H9 (cell line): Measurements from ENCODE around the gene LMX1B. TPM values are rescaled to one million over a fixed set of nuclear protein-coding genes. Genes with fewer than 3 reads are reported as not detected.
A peak's percentile ranks its signal among the peaks of the same experiment; 100 is the strongest.

Experiments used
- DNase-seq: peaks from one replicate; pipeline ENCODE4 v3.0.0-alpha.2; 2017
- H2AFZ ChIP-seq: one replicate; pipeline ENCODE4 v1.6.1; 2013; ENCODE audit warnings: mild to moderate bottlenecking, low read length, control low read depth, moderate library complexity
- H2AK5ac ChIP-seq: 2 replicates; pipeline ENCODE4 v1.6.1; 2013; ENCODE audit warnings: low read length, control low read depth, mixed read lengths; ENCODE audit not compliant: insufficient read length
- H2BK120ac ChIP-seq: one replicate; pipeline ENCODE4 v1.6.1; 2013; ENCODE audit warnings: low read depth, mild to moderate bottlenecking, low read length, control low read depth, inconsistent platforms; ENCODE audit not compliant: poor library complexity, severe bottlenecking
- H2BK12ac ChIP-seq: 2 replicates; pipeline ENCODE4 v1.6.1; 2013; ENCODE audit warnings: low read length, control low read depth, mixed read lengths, low read depth; ENCODE audit not compliant: insufficient read length
- H2BK15ac ChIP-seq: 2 replicates; pipeline ENCODE4 v1.6.1; 2013; ENCODE audit warnings: low read depth, low read length, control low read depth
- H2BK20ac ChIP-seq: one replicate; pipeline ENCODE4 v1.6.1; 2013; ENCODE audit warnings: low read depth, mild to moderate bottlenecking, low read length, control low read depth, inconsistent platforms; ENCODE audit not compliant: poor library complexity, severe bottlenecking
- H2BK5ac ChIP-seq: 2 replicates; pipeline ENCODE4 v1.6.1; 2013; ENCODE audit warnings: low read length, control low read depth, mixed read lengths; ENCODE audit not compliant: insufficient read length
- H3K14ac ChIP-seq: 2 replicates; pipeline ENCODE4 v1.6.1; 2013; ENCODE audit warnings: low read length, control low read depth; ENCODE audit not compliant: insufficient read depth
- H3K18ac ChIP-seq: 2 replicates; pipeline ENCODE4 v1.6.1; 2013; ENCODE audit warnings: low read depth, mild to moderate bottlenecking, mixed read lengths, low read length, control low read depth; ENCODE audit not compliant: insufficient read length
- H3K23ac ChIP-seq: 2 replicates; pipeline ENCODE4 v1.6.1; 2013; ENCODE audit warnings: low read length, control low read depth, mixed read lengths, low read depth; ENCODE audit not compliant: insufficient read length
- H3K23me2 ChIP-seq: 2 replicates; pipeline ENCODE4 v1.6.1; 2013; ENCODE audit warnings: low read depth, mild to moderate bottlenecking, mixed read lengths, low read length, control low read depth; ENCODE audit not compliant: insufficient read length, poor library complexity, severe bottlenecking
- H3K27ac ChIP-seq: 2 replicates; pipeline ENCODE4 v1.5.1; 2013; ENCODE audit warnings: low read length, control low read depth, mixed read lengths, low read depth; ENCODE audit not compliant: insufficient read length
- H3K27me3 ChIP-seq: 2 replicates; pipeline ENCODE4 v1.6.1; 2013; ENCODE audit warnings: low read length, control low read depth, inconsistent platforms; ENCODE audit not compliant: insufficient read depth
- H3K4ac ChIP-seq: 2 replicates; pipeline ENCODE4 v1.6.1; 2013; ENCODE audit warnings: low read depth, mild to moderate bottlenecking, control low read depth, inconsistent platforms, low read length, moderate library complexity
- H3K4me1 ChIP-seq: 2 replicates; pipeline ENCODE4 v1.6.1; 2013; ENCODE audit warnings: low read length, control low read depth, inconsistent platforms; ENCODE audit not compliant: insufficient read depth
- H3K4me2 ChIP-seq: 2 replicates; pipeline ENCODE4 v1.6.1; 2013; ENCODE audit warnings: low read length, control low read depth, mixed read lengths; ENCODE audit not compliant: insufficient read length, insufficient read depth
- H3K56ac ChIP-seq: 2 replicates; pipeline ENCODE4 v1.6.1; 2013; ENCODE audit warnings: low read depth, mild to moderate bottlenecking, mixed read lengths, low read length, control low read depth; ENCODE audit not compliant: insufficient read length
- H3K79me1 ChIP-seq: 2 replicates; pipeline ENCODE4 v1.6.1; 2013; ENCODE audit warnings: low read depth, mild to moderate bottlenecking, moderate library complexity, low read length, control low read depth, inconsistent platforms; ENCODE audit not compliant: insufficient read depth, poor library complexity, severe bottlenecking
- H3K79me2 ChIP-seq: 2 replicates; pipeline ENCODE4 v1.6.1; 2013; ENCODE audit warnings: low read length, control low read depth, inconsistent platforms; ENCODE audit not compliant: insufficient read depth
- H3K9ac ChIP-seq: 2 replicates; pipeline ENCODE4 v1.6.1; 2013; ENCODE audit warnings: low read length, control low read depth, mixed read lengths; ENCODE audit not compliant: insufficient read length; ENCODE audit errors: extremely low read depth
- H3K9me3 ChIP-seq: one replicate; pipeline ENCODE4 v1.6.1; 2013; ENCODE audit warnings: low read depth, low read length, inconsistent platforms; ENCODE audit not compliant: control insufficient read depth
- H3T11ph ChIP-seq: one replicate; pipeline ENCODE4 v1.6.1; 2013; ENCODE audit warnings: mild to moderate bottlenecking, low read length, control low read depth, inconsistent platforms
- H4K20me1 ChIP-seq: one replicate; pipeline ENCODE4 v1.6.1; 2013; ENCODE audit not compliant: control insufficient read depth, insufficient read length, insufficient read depth
- H4K5ac ChIP-seq: 2 replicates; pipeline ENCODE4 v1.6.1; 2013; ENCODE audit warnings: low read depth, mild to moderate bottlenecking, mixed read lengths, low read length, control low read depth; ENCODE audit not compliant: insufficient read length
- H4K8ac ChIP-seq: replicated peaks from 2 replicates; pipeline ENCODE4 v1.6.1; 2013; ENCODE audit warnings: low read length, control low read depth, mixed read lengths, low read depth; ENCODE audit not compliant: insufficient read length
- H4K91ac ChIP-seq: 2 replicates; pipeline ENCODE4 v1.6.1; 2013; ENCODE audit warnings: low read depth, mild to moderate bottlenecking, moderate library complexity, mixed read lengths, low read length, control low read depth; ENCODE audit not compliant: insufficient read length
- H3K27ac Mint-ChIP-seq, 3 experiments: 2 replicates in 2 of 3; 3 replicates in 1 of 3; pipeline ENCODE4 v1.8.0; 2020 to 2021; ENCODE audit warnings: mixed read lengths in 3 of 3, mild to moderate bottlenecking in 1 of 3, moderate library complexity in 1 of 3
- H3K27me3 Mint-ChIP-seq: 2 replicates; pipeline ENCODE4 v1.8.0; 2021; ENCODE audit warnings: low read depth, mild to moderate bottlenecking, moderate library complexity, mixed read lengths
- H3K36me3 Mint-ChIP-seq, 3 experiments: 2 replicates in 2 of 3; 3 replicates in 1 of 3; pipeline ENCODE4 v1.8.0; 2020 to 2021; ENCODE audit warnings: low read depth in 3 of 3, mixed read lengths in 3 of 3; ENCODE audit not compliant: insufficient read depth in 1 of 3
- H3K4me1 Mint-ChIP-seq, 2 experiments: 2 replicates each; pipeline ENCODE4 v1.8.0; 2020; ENCODE audit warnings: mixed read lengths in 2 of 2
- H3K4me3 Mint-ChIP-seq, 2 experiments: 2 replicates in 1 of 2; 3 replicates in 1 of 2; pipeline ENCODE4 v1.8.0; 2020 to 2021; ENCODE audit warnings: mild to moderate bottlenecking in 2 of 2, mixed read lengths in 2 of 2, moderate library complexity in 1 of 2
- H3K9me3 Mint-ChIP-seq, 2 experiments: 2 replicates in 1 of 2; 3 replicates in 1 of 2; pipeline ENCODE4 v1.8.0; 2020; ENCODE audit warnings: mild to moderate bottlenecking in 2 of 2, mixed read lengths in 2 of 2, moderate library complexity in 1 of 2
- CTCF ChIP-seq: fragments of 200-600 bp; sonication (generic); conservative IDR thresholded peaks from 3 replicates; pipeline ENCODE4 v1.8.0; 2021; ENCODE audit warnings: antibody characterized with exemption, mild to moderate bottlenecking
- WGBS: extraction: QIAGEN DNeasy Blood & Tissue Kit; methylation state at CpG from one replicate; pipeline ENCODE4 v1.1.7; 2013; ENCODE audit warnings: missing lambda C conversion rate, low lambda C conversion rate, mixed read lengths; ENCODE audit not compliant: insufficient read length; ENCODE audit errors: extremely low coverage; 5-methylcytosine and 5-hydroxymethylcytosine counted together
- total RNA-seq: library from RNA; stranded (reverse); gene quantifications from 2 replicates; pipeline ENCODE4 v1.2.1, GENCODE V29; 2021

The LMX1B gene
- total RNA-seq, 1 experiment from 2014 or later = 0.85 TPM

- no CpG with 5 or more reads among the region's 41 CpGs for WGBS
- Histone ChIP-seq H3K23ac (no peak overlapping the region), H2AK5ac (no peak overlapping the region), H4K20me1 (no peaks in the 10 kb centered on the region), H2BK5ac (no peak overlapping the region), H2BK120ac (no peak overlapping the region), H2BK15ac (no peak overlapping the region), H3K4me2 (no peak overlapping the region), H3K27me3 (peaks cover 3% of the 10 kb centered on the region; the same call in 1 of the 2 replicates), H3K9me3 (no peaks in the 10 kb centered on the region), H3K9ac (no peak overlapping the region), H3K56ac (no peak overlapping the region), H2BK20ac (no peak overlapping the region), H3K18ac (no peak overlapping the region), H3K79me2 (no peaks in the 10 kb centered on the region), H3K4me1 (no peaks in the 10 kb centered on the region), H2AFZ (no peak overlapping the region), H2BK12ac (no peak overlapping the region), H4K8ac (no peak overlapping the region), H3K27ac (no peak overlapping the region), H3T11ph (no peak overlapping the region), H4K91ac (no peak overlapping the region), H3K79me1 (no peaks in the 10 kb centered on the region), H3K4ac (no peak overlapping the region), H3K23me2 (no peaks in the 10 kb centered on the region), H3K14ac (no peak overlapping the region), H4K5ac (no peak overlapping the region)
- Mint-ChIP-seq H3K4me1 (peaks cover 11 to 23% of the 10 kb centered on the region in 2 experiments), H3K27ac (no peak overlapping the region), H3K36me3 (no peaks in the 10 kb centered on the region; a peak in 1 of 7 replicates), H3K9me3 (no peaks in the 10 kb centered on the region; a peak in 1 of 5 replicates), H3K4me3 (peak overlapping the region in 1 of 2 experiments; percentile 58; a peak in 1 of 5 replicates), H3K27me3 (peaks cover 79% of the 10 kb centered on the region)
- peak; percentile 82 for TF ChIP-seq CTCF
- peak; percentile 81 for DNase-seq
These were observed 92.3 kb downstream of the LMX1B start for GRCh38 chr9:126705767-126706697.
